Sigmoid colon (tissue), 4 donors: ENCODE data around the gene CRABP2.

ENCODE experiments used
- CTCF ChIP-seq, 4 experiments: fragments of 450-650 bp in 3 of 4; fragments of 200-600 bp in 1 of 4; IDR thresholded peaks; one replicate each; pipeline ENCODE4 v1.5.1; 2016 to 2019; ENCODE audit warnings: antibody characterized with exemption in 4 of 4, mild to moderate bottlenecking in 3 of 4, moderate library complexity in 2 of 4
- EP300 ChIP-seq, 4 donors: sonication (generic); formaldehyde crosslinking; IDR thresholded peaks; one replicate each; pipeline ENCODE4 v1.6.1; 2017; ENCODE audit warnings: antibody characterized with exemption in 4 of 4

- TF ChIP-seq EP300 (IDR thresholded peaks at IDR 0.05), result no peak
- no peak for TF ChIP-seq CTCF (IDR thresholded peaks at IDR 0.05)
Measured at GRCh38 chr1:156704166-156704711, 1.1 kb downstream of the CRABP2 start.
